GM21390 (cell line): ENCODE results near the gene FCAR.
"Not testable (repeated sequence)": the region's sequence is repeated elsewhere in the genome, so short reads cannot be mapped to it uniquely, and the experiment has no call there.

Experiments
- ATAC-seq: cut with Tn5 transposase; IDR thresholded peaks from one replicate; pipeline ENCODE4 v1.9.1; 2021; ENCODE audit not compliant: unreplicated experiment

Gene FCAR

DNA sequence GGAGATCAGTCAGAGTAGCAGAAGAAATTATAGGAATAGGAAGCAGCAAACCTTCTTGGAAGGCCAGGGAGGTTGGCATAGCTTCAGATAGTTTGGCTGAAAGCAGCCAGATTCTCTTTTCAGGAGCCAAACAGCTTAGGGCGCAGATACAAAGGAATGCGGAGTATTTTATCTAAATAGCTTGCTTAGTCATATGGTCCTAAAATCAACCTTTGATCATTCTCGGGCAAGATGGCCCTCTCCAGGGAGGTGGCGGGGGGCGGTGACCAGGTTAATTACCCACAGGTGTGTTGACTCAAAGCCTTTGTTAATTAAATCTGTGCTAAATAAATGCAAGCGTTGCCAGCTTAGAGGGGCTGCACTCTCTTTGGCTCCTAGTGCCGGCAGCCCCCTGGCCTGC, 19.4 kb downstream of the FCAR start:
- ATAC-seq, result no peak

DNA sequence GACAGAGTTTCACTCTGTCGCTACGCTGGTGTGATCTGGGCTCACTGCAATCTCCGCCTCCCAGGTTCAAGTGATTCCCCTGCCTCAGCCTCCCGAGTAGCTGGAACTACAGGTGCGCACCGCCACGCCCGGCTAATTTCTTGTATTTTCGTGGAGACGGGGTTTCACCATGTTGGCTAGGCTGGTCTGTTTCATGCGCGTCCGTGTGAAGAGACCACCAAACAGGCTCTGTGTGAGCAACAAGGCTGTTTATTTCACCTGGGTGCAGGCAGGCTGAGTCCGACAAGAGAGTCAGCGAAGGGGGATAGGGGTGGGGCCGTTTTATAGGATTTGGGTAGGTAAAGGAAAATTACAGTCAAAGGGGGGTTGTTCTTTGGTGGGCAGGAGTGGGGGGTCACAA, 20.1 kb downstream of the FCAR start:
- ATAC-seq, result not testable (repeated sequence)

DNA sequence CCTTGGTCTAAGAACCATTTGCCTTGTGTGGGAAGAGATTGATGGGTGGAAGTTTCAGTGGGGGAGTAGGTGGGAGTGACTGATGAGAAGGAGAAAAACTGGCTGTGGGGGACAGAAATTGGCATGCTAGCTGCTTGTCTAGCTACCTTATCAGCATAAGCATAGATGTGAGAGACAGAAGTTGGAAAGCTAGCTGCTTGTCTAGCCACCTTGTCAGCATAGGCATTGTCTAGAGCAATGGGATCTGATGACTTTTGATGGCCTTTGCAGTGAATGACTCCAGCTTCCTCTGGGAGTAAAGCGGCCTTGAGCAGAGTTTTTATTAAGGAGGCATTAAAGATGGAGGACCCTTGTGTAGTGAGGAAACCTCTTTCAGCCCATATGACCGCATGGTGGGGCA, 22.0 kb downstream of the FCAR start:
- ATAC-seq, result no peak

DNA sequence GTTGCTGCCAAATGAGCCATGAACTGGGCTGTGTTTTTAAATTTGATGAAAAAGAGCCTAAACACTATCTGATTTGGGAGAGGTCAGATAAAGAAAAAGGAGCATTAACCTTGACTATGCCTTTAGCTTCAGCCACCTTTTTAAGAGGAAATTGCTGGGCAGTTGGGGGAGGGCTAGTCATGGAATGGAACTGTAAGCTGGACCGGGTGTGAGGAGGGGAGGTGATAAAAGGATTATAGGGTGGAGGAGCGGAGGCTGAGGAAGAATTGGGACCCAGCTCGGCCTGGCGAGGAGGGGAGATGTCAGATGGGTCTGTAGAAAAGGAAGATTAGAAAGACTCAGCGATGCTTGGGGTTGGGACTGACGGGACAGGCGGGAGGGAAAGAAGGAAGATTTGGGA, 24.6 kb downstream of the FCAR start:
- not testable (repeated sequence) for ATAC-seq

DNA sequence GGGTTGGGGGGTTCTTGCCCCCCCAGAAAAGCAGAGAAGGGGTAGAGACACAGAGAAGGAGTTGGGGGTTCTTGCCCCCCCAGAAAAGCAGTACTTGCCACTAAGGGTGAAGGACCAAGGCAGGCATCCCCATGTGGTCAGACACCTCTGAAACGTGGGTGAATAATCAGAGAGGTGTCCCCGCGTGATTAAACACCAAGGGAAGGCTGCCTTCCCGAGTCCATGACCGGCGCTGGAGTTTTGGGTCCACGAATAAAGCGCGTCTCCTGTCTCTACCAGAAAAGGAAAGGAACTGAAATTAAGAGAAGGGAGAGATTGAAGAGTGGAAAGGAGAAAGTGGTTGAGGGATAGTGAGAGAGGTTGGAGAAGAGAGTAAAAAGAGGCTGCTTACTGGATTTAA, 25.6 kb downstream of the FCAR start:
- ATAC-seq, result not testable (repeated sequence)

DNA sequence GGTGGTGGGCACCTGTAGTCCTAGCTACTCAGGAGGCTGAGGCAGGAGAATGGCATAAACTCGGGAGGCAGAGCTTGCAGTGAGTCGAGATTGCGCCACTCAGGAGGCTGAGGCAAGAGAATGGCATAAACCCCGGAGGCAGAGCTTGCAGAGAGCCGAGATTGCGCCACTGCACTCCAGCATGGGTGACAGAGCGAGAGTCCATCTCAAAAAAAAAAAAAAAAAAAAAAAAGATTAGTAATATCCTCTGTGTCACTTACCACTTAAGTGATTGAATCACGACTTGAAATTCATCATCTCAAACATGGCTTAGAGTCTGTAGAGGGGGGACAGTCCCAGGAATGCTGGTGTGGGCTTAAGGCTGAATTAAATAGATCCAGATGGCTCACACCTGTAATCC, 27.1 kb downstream of the FCAR start:
- not testable (repeated sequence) for ATAC-seq

DNA sequence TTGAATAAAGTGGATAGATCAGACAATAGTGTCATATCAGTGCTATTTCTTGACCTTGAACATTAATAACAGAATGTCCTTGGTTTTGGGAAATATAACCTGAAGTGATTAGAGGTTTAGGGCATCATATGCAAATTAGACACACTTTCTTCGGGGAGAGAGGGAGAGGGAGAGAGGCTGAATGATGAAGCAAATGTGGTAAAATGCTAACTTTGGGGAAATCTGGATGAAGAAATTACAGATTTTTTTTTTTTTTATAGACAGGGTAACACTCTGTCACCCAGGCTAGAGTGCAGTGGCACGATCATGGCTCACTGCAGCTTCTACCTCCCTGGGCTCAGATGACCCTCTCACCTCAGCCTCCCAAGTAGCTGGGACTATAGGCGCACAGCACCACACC, 28.0 kb downstream of the FCAR start:
- ATAC-seq, result no peak

DNA sequence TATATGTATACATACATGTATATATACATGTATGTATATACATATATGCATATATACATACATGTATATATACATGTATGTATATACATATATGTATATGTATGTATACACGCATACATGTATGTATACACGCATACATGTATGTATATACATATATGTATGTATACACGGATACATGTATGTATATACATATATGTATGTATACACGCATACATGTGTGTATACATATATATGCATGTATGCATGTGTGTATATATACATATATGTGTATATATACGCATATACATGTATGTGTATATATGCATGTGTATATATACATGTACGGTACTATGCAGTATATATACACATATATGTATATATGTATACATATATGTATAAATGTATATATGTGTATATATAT, 29.3 kb downstream of the FCAR start:
- ATAC-seq, result no peak

DNA sequence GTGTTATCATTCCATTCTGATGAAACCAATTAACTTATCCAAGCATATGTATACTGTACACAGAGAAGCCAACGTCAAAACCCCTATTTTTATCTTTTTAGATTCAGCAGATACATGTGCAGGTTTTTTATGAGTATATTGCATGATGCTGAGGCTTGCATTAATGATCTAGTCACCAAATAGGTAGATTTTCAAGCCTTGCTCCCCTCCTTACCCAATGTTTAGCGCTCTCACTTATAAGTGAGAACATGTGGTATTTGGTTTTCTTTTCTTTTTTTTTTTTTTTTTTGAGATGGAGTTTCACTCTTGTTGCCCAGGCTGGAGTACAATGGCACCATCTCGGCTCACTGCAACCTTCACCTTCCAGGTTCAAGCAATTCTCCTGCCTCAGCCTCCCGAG, 30.2 kb downstream of the FCAR start:
- ATAC-seq, result not testable (repeated sequence)

- ATAC-seq, result no peak
These were observed 31.4 kb downstream of the FCAR start for GRCh38 chr19:54905421-54905802.

DNA sequence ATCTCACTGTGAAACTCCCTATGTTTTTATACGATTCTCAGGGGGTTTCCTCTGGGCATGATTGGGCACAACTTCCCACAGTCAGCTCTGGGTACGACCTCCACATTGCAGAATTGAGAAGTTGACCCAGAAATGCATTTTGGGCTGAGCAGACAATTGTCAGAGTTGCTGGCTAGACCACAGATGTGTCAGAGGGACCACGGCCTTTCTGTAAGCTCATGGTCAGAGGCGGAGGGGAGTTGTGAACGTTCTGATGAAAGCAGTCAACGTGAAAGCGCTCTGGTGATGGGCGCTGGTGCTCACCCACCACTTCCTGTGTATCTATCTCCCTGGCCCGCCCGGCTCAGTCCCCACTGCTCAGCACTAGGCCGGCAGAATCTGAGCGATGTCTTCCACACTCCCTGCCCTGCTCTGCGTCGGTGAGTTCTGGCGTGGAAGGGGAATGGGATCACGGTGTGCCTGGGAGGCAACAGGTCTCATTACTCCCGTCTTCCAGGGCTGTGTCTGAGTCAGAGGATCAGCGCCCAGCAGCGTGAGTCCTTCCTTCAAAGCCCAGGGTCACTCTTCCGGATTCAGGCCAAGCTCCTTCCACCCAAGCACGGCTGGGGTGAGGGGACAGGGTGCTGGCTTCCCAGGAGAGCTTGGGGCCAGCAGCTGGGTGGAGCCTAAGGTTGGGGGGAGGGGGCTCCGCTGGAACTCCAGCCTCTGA, 31.9 kb downstream of the FCAR start, which contains the start of gene NCR1:
TSS of gene NCR1 (plus strand) at position 346 of the 709 bp plus-strand sequence. CDS start at position 386, 40 bp downstream.
- ATAC-seq, result no peak

DNA sequence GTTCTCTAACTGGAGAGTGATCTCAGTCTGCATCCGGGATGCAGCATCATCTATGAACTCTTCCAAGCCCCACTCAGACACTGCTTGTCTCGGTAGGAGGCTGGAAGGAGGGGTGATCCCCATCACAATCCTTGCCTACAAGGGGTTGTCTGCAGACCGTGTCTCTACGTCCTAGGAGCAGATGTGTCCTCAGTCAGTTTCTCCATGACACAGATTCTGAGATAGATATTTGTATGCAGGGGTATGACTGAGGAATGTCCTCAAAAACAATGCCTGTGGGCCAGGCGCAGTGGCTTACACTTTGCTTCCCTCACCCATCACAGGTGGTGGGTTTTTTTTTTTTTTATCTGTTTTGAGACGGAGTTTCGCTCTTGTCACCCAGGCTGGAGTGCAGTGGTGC, 32.8 kb downstream of the FCAR start:
- ATAC-seq, result no peak

- ATAC-seq, result not testable (repeated sequence)
These were observed 33.9 kb downstream of the FCAR start for GRCh38 chr19:54907899-54908298.

- no peak for ATAC-seq
These were observed 42.8 kb downstream of the FCAR start for GRCh38 chr19:54916822-54917221.

- no peak for ATAC-seq
These were observed 44.5 kb downstream of the FCAR start for GRCh38 chr19:54918499-54918898.

- not testable (repeated sequence) for ATAC-seq
These were observed 45.9 kb downstream of the FCAR start for GRCh38 chr19:54919646-54920563.

DNA sequence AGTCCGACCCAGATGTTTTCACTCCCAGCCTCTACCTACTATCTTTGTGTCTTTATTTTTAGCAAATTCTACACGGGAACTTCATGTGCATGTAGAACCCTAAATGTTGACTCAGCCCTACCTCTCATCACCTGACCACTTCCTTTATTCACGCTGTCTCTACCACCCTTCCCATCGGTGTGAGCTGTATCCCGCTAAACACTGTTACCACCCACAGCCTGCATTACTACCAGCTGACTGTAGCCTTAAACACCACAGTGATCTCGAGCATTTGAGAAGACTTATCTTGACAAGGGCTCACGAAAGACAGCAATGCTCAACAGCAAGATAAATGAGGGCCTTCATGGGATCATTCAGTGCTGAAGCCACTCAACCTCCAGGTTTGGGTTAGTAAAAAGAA, 47.0 kb downstream of the FCAR start:
- ATAC-seq, result no peak

DNA sequence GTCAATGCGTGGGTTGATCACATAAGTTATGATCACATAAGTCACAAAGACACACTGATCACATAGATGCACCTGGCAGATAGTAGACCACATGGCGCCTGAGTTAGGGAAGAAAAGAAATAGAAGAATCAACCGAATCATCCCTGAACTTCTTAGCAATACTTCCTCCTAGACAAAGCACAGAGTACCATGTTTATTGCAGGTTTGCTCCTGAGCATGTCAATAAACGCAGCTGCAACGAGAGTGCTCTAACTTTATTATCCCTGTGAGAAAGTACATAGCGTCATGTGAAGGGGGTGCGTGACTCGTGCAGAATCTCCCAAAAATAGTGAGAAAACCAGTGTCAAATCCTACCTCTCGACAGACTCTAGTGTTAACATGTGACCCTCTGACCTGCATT, 49.2 kb downstream of the FCAR start:
- ATAC-seq, result no peak

DNA sequence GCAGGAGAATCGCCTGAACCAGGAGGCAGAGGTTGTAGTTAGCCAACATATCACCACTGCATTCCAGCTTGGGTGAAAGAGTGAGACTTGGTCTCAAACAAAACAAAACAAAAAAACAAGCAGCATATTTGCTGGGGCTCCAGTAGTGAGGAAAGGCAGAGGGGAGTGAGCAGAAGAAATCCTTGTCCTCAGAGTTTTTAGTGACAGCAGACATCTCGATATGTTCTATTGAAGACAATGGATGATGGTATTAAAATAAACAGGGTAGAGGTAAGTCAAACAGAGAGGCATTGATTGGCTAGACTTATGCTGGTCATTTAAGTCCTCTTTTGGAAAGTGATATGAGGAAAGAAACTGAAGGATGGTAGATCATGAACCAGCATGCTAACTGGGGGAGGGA, 54.3 kb downstream of the FCAR start:
- no peak for ATAC-seq

DNA sequence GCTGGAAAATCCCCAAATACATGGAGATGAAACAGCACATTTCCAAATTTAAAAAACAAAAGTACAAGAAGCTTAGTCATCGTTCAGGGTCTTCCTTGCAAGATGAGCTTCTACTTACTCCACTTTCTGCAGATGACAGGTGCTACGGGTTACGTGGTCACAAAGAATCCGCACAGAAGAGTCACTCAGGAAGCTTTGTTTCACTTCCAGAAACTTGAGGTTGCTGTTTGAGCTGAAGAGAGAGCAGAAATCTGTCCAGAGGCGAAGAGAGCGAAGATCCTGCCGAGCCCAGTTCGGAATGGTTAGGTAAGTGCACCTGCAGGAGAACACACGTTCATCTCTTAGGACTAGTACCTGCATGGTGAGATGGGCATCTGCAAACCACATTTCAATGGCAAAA, 63.9 kb downstream of the FCAR start:
- ATAC-seq, result peak; percentile 45

GRCh38 chr19:54938906-54939305, 64.9 kb downstream of the FCAR start:
- no peak for ATAC-seq

- not testable (repeated sequence) for ATAC-seq
These were observed 65.5 kb downstream of the FCAR start for GRCh38 chr19:54939538-54939937.
